ENCODE data around the gene SCAF4. TPM values are rescaled to one million over a fixed set of nuclear protein-coding genes. Genes with fewer than 3 reads are reported as not detected.

Gene SCAF4
- 10 to 100 TPM; 23.9 to 29.7 TPM for total RNA-seq
- 10 to 100 TPM; 37.8 to 44.1 (median 43.1) TPM for polyA plus RNA-seq (ENCODE audit: insufficient read length in 6 of 6)
- long read RNA-seq, donor 1, full-length matches to known transcripts = 6 of 15 reads
- long read RNA-seq, donor 1, partial matches to known transcripts = 9 of 15 reads
- long read RNA-seq, donor 1, other reads (novel, unspliced or antisense) = 0 of 15 reads
- long read RNA-seq, donor 2, partial matches to known transcripts = 10 of 11 reads
- long read RNA-seq, donor 2, other reads (novel, unspliced or antisense) = 0 of 11 reads
- long read RNA-seq, donor 3, full-length matches to known transcripts = 2 of 2 reads
- long read RNA-seq, donor 3, partial matches to known transcripts = 0 of 2 reads
- long read RNA-seq, donor 3, other reads (novel, unspliced or antisense) = 0 of 2 reads
- long read RNA-seq, donor 4, partial matches to known transcripts = 1 of 2 reads
- long read RNA-seq, donor 4, other reads (novel, unspliced or antisense) = 1 of 2 reads
- long read RNA-seq, donor 5, partial matches to known transcripts = 0 of 4 reads
- long read RNA-seq, donor 5, other reads (novel, unspliced or antisense) = 0 of 4 reads
- long read RNA-seq, donor 6, full-length matches to known transcripts = 3 of 3 reads
- long read RNA-seq, donor 6, partial matches to known transcripts = 0 of 3 reads
- long read RNA-seq, donor 6, other reads (novel, unspliced or antisense) = 0 of 3 reads
- long read RNA-seq, donor 7, full-length matches to known transcripts = 2 of 2 reads
- long read RNA-seq, donor 7, partial matches to known transcripts = 0 of 2 reads
- long read RNA-seq, donor 7, other reads (novel, unspliced or antisense) = 0 of 2 reads
- long read RNA-seq, donor 8, full-length matches to known transcripts = 5 of 5 reads
- long read RNA-seq, donor 8, partial matches to known transcripts = 0 of 5 reads
- long read RNA-seq, donor 8, other reads (novel, unspliced or antisense) = 0 of 5 reads
- long read RNA-seq, donor 9 = 0 reads
- long read RNA-seq, donor 10, partial matches to known transcripts = 3 of 5 reads
- long read RNA-seq, donor 10, other reads (novel, unspliced or antisense) = 0 of 5 reads
- long read RNA-seq, donor 11, full-length matches to known transcripts = 2 of 2 reads
- long read RNA-seq, donor 11, partial matches to known transcripts = 0 of 2 reads
- long read RNA-seq, donor 11, other reads (novel, unspliced or antisense) = 0 of 2 reads
- long read RNA-seq, donor 12 = 0 reads

GRCh38 chr21:31731857-31732596, at the start of gene SCAF4:
Gene SCAF4 (minus strand): TSS chr21:31732118. CDS start chr21:31731692, 426 bp downstream.
- intact Hi-C loops (cut with DNase I) = no loop called here

GRCh38 chr21:31780944-31781343, 49.0 kb upstream of the SCAF4 start:
- TF ChIP-seq CTCF (IDR thresholded peaks at IDR 0.05) = no peak
- DNase-seq = no peak
- Histone ChIP-seq H3K4me1 (no peaks in the 10 kb centered on the region), H3K36me3 (no peaks in the 10 kb centered on the region), H3K27ac (no peak overlapping the region), H3K9me3 (no peaks in the 10 kb centered on the region), H3K27me3 (no peaks in the 10 kb centered on the region), H3K4me3 (no peak overlapping the region)
- ATAC-seq = peak; percentile 84
- intact Hi-C loops (cut with DNase I) = loop anchor here in 1 of 2 donors (10.0 kb wide), 1 partner anchor 484 kb away; no protein-coding TSS in a partner anchor

More at GRCh38 chr21:31731857-31732596, at the start of gene SCAF4:
- DNase-seq = peak; percentile 87 to 99 (median 93)
- ATAC-seq = peak; percentile 92
- no peaks in the 10 kb centered on the region for H3K27me3 ChIP-seq
- H3K36me3 ChIP-seq = peaks cover 0 to 5% of the 10 kb centered on the region in 2 donors
- H3K27ac ChIP-seq = peak within 1 kb of the TSS; percentile 95 to 96
- peaks cover 21 to 54% of the 10 kb centered on the region in 2 donors for H3K4me1 ChIP-seq
- no peak for TF ChIP-seq CTCF (IDR thresholded peaks at IDR 0.05)
- peak within 1 kb of the TSS; percentile 82 to 97 for H3K4me3 ChIP-seq
- no peaks in the 10 kb centered on the region for H3K9me3 ChIP-seq

- no peak for TF ChIP-seq CTCF (IDR thresholded peaks at IDR 0.05)
- Histone ChIP-seq H3K27ac (no peak overlapping the region), H3K4me3 (no peak overlapping the region), H3K27me3 (no peaks in the 10 kb centered on the region), H3K9me3 (no peaks in the 10 kb centered on the region), H3K4me1 (no peaks in the 10 kb centered on the region), H3K36me3 (no peaks in the 10 kb centered on the region)
- intact Hi-C loops (cut with DNase I) = no loop called here
- ATAC-seq (no peak), DNase-seq (no peak)
Measured at GRCh38 chr21:31778546-31778945, 46.6 kb upstream of the SCAF4 start.

- no peak overlapping the region for H3K27ac ChIP-seq
- no peak for ATAC-seq
Measured at GRCh38 chr21:31777857-31778256, 45.9 kb upstream of the SCAF4 start.

More at GRCh38 chr21:31777857-31778256, 45.9 kb upstream of the SCAF4 start:
- H3K4me1 ChIP-seq = peaks cover 0 to 5% of the 10 kb centered on the region in 2 donors
- no peak for TF ChIP-seq CTCF (IDR thresholded peaks at IDR 0.05)
- no peaks in the 10 kb centered on the region for H3K27me3 ChIP-seq
- no peaks in the 10 kb centered on the region for H3K9me3 ChIP-seq
- no peaks in the 10 kb centered on the region for H3K36me3 ChIP-seq
- H3K4me3 ChIP-seq = no peak overlapping the region
- no peak for DNase-seq
- intact Hi-C loops (cut with DNase I) = no loop called here
